Smooth muscle cell (in vitro differentiated cells): ENCODE measurements around the gene TBX2. TPM values are rescaled to one million over a fixed set of nuclear protein-coding genes. Genes with fewer than 3 reads are reported as not detected.

ENCODE experiments used
- DNase-seq: peaks from one replicate; lab custom pipeline; 2025; ENCODE audit not compliant: unreplicated experiment; lab: John Stamatoyannopoulos, UW
- H2AFZ ChIP-seq: fragments of 200-600 bp; sonication (generic); 2 replicates; pipeline ENCODE4 v1.6.0; 2016; ENCODE audit warnings: antibody characterized with exemption, low read depth, mild to moderate bottlenecking
- H3F3A ChIP-seq: fragments of 200-600 bp; sonication (generic); 2 replicates; pipeline ENCODE4 v1.6.0; 2017; ENCODE audit warnings: antibody characterized with exemption, low read depth
- H3K27ac ChIP-seq: fragments of 200-600 bp; sonication (generic); 2 replicates; pipeline ENCODE4 v1.5.1; 2016; ENCODE audit warnings: low read depth, mild to moderate bottlenecking
- H3K27me3 ChIP-seq: fragments of 200-600 bp; sonication (generic); 2 replicates; pipeline ENCODE4 v1.6.1; 2016; ENCODE audit warnings: low read depth, mild to moderate bottlenecking
- H3K36me3 ChIP-seq: fragments of 200-600 bp; sonication (generic); 2 replicates; pipeline ENCODE4 v1.5.1; 2016; ENCODE audit warnings: low read depth
- H3K4me1 ChIP-seq: fragments of 200-600 bp; sonication (generic); 2 replicates; pipeline ENCODE4 v1.5.1; 2016; ENCODE audit warnings: low read depth
- H3K4me2 ChIP-seq: fragments of 200-600 bp; sonication (generic); 2 replicates; pipeline ENCODE4 v1.6.0; 2016; ENCODE audit warnings: mild to moderate bottlenecking
- H3K4me3 ChIP-seq: fragments of 200-600 bp; sonication (generic); 2 replicates; pipeline ENCODE4 v1.5.1; 2016; ENCODE audit warnings: mild to moderate bottlenecking
- H3K79me2 ChIP-seq: fragments of 200-600 bp; sonication (generic); 2 replicates; pipeline ENCODE4 v1.6.0; 2016; ENCODE audit warnings: low read depth, mild to moderate bottlenecking
- H3K9ac ChIP-seq: fragments of 200-600 bp; sonication (generic); 2 replicates; pipeline ENCODE4 v1.6.0; 2016; ENCODE audit warnings: low read depth
- H3K9me3 ChIP-seq: fragments of 200-600 bp; sonication (generic); replicated peaks from 2 replicates; pipeline ENCODE4 v1.5.1; 2016; ENCODE audit warnings: low read depth
- H4K20me1 ChIP-seq: fragments of 200-600 bp; sonication (generic); 2 replicates; pipeline ENCODE4 v1.6.0; 2016; ENCODE audit warnings: low read depth
- WGBS: methylation state at CpG from one replicate; pipeline ENCODE4 v1.1.7; 2016; ENCODE audit warnings: low lambda C conversion rate; 5-methylcytosine and 5-hydroxymethylcytosine counted together
- polyA plus RNA-seq: library from polyadenylated mRNA; unstranded; fragments of >200 nt; fragmentation: Nextera tagmentation; extraction: Ambion mirVana; gene quantifications from 2 replicates; pipeline ENCODE4 v1.2.1, GENCODE V29; 2016
- total RNA-seq: library from RNA; depleted of rRNA; stranded (reverse); fragments of >200 nt; gene quantifications from 2 replicates; pipeline ENCODE4 v1.2.3, GENCODE V29; 2014
- TF ChIP-seq, protein P1 (sequence below): fragments of 200-600 bp; sonication (generic); IDR thresholded peaks from 2 replicates; pipeline ENCODE4 v1.5.1; 2017; ENCODE audit warnings: borderline replicate concordance, mild to moderate bottlenecking, antibody characterized with exemption; ENCODE audit not compliant: insufficient read depth, poor library complexity, severe bottlenecking

The TBX2 gene
- total and polyA plus RNA-seq, 2 experiments from 2014 or later, result 46.7 to 146 TPM

DNA sequence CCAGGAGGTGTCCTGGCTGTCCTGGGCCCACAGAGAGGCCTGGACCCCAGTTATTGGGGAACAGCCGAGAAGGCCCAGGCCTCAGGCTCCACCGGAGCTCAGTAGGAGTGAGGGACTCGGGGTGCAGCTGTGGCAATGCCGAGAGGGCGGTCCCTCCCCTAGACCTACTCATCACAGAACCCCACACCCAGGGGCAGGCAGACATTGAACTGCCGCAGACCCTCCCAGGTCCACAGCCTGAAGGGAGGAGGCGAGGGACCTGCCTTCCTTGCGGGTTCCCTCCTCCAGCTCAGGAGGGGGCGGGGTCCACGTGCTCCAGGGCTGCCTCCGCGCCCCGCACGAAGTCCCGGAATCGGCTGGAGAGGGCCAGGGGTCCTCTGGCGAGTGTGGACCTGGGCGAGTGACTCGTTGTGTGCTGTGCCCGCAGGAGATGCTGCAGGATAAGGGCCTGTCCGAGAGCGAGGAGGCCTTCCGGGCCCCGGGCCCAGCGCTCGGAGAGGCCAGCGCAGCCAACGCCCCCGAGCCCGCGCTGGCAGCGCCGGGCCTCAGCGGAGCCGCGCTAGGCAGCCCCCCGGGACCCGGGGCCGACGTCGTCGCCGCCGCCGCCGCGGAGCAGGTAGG is 56.5 kb downstream of the TBX2 start:
- peak overlapping the region; percentile 64 for H3K27ac ChIP-seq
- peak overlapping the region; percentile 91 for H3K4me2 ChIP-seq
- peaks cover 85% of the 10 kb centered on the region for H3K79me2 ChIP-seq
- H3K27me3 ChIP-seq, result peaks cover 6% of the 10 kb centered on the region
- peak overlapping the region; percentile 61 for H3K9ac ChIP-seq
- peaks cover 17% of the 10 kb centered on the region for H3F3A ChIP-seq
- 12% methylated on average over 46 of the region's 47 CpGs for WGBS
- H3K4me3 ChIP-seq, result peak overlapping the region; percentile 63
- H3K36me3 ChIP-seq, result no peaks in the 10 kb centered on the region
- DNase-seq, result no peak
- TF ChIP-seq, protein P1, sequence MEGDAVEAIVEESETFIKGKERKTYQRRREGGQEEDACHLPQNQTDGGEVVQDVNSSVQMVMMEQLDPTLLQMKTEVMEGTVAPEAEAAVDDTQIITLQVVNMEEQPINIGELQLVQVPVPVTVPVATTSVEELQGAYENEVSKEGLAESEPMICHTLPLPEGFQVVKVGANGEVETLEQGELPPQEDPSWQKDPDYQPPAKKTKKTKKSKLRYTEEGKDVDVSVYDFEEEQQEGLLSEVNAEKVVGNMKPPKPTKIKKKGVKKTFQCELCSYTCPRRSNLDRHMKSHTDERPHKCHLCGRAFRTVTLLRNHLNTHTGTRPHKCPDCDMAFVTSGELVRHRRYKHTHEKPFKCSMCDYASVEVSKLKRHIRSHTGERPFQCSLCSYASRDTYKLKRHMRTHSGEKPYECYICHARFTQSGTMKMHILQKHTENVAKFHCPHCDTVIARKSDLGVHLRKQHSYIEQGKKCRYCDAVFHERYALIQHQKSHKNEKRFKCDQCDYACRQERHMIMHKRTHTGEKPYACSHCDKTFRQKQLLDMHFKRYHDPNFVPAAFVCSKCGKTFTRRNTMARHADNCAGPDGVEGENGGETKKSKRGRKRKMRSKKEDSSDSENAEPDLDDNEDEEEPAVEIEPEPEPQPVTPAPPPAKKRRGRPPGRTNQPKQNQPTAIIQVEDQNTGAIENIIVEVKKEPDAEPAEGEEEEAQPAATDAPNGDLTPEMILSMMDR, result no peak
- peaks cover 31% of the 10 kb centered on the region for H3K4me1 ChIP-seq
- H2AFZ ChIP-seq, result no peak overlapping the region
- no peaks in the 10 kb centered on the region for H4K20me1 ChIP-seq
- H3K9me3 ChIP-seq, result no peaks in the 10 kb centered on the region

DNA sequence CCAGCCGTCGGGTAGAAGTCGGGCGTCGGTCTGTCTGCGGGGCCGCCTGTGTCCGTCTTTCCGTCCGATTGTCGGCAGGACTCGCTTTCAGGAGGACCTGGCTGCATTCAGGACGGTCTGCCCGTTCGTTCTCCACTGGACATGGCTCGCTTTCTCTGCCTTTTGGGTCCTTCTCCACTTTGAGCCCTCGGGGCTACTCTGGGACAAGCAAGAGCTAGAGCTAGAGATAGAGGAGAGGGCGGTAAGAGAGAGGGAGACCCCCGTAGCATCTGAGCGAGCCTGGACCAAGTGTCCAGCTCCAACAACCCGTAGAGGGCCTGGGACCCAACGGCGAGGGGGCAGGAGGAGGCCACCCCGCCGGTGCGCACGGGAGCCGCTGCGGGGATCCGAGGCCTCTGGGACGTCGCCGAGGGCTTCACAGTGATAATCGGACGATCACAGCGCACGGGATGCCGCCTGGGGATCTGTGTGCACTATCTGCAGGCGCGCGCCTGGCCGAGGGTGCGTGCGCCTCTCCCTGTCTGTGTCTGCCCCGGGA is 57.1 kb downstream of the TBX2 start:
- no peak overlapping the region for H3K27ac ChIP-seq
- DNase-seq, result no peak
- no peaks in the 10 kb centered on the region for H4K20me1 ChIP-seq
- TF ChIP-seq, protein P1, result no peak
- H3K4me3 ChIP-seq, result peak overlapping the region; percentile 63
- H3K4me1 ChIP-seq, result peaks cover 28% of the 10 kb centered on the region
- peak overlapping the region; percentile 91 for H3K4me2 ChIP-seq
- H3K79me2 ChIP-seq, result peaks cover 91% of the 10 kb centered on the region
- no peak overlapping the region for H3K9ac ChIP-seq
- H2AFZ ChIP-seq, result peak overlapping the region; percentile 26
- H3K36me3 ChIP-seq, result no peaks in the 10 kb centered on the region
- H3K9me3 ChIP-seq, result no peaks in the 10 kb centered on the region
- H3F3A ChIP-seq, result peaks cover 13% of the 10 kb centered on the region
- peaks cover 6% of the 10 kb centered on the region for H3K27me3 ChIP-seq
- WGBS, result 12% methylated on average over 39 of the region's 45 CpGs

DNA sequence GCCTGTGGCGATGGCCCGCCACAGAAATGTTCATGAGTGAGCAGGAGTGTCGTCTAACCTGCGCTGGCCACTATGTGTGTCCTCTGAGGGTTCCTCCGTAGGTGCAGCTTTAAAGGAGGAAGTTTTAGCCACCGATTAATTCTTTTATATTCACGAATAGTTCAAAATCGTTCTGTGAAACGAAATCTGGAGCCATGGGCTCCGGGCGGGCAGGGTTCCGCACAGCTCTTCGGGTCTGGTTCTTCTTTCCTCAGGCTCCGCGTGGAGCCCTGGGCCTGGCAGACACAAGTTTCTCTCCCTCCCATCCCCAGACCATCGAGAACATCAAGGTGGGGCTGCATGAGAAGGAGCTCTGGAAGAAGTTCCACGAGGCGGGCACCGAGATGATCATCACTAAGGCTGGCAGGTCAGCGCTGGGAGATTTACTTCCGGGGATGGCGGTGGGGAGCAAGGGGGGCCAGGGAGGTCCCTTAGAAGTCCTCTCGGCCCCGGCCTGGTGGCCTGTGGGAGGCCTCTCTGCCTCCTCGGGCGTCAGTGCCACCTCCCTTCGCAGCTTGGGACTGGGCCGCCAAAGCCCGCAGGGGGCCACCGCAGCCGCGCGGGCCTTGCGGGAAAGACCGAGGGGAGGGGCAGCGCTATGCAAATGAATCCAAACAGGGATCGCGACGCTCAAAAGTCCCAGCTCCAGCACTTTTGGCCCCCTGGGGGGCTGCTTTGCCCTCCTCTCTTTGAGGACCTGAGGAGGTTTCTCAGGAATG is 57.8 kb downstream of the TBX2 start:
- H3K4me3 ChIP-seq, result peak overlapping the region; percentile 63
- no peak for DNase-seq
- 9% methylated on average over 39 of the region's 39 CpGs for WGBS
- H3K4me1 ChIP-seq, result peaks cover 33% of the 10 kb centered on the region
- peak overlapping the region; percentile 26 for H2AFZ ChIP-seq
- H3K27me3 ChIP-seq, result peaks cover 6% of the 10 kb centered on the region
- no peak overlapping the region for H3K9ac ChIP-seq
- TF ChIP-seq, protein P1, result no peak
- H3K36me3 ChIP-seq, result no peaks in the 10 kb centered on the region
- H3F3A ChIP-seq, result peaks cover 16% of the 10 kb centered on the region
- peaks cover 98% of the 10 kb centered on the region for H3K79me2 ChIP-seq
- no peaks in the 10 kb centered on the region for H4K20me1 ChIP-seq
- H3K9me3 ChIP-seq, result no peaks in the 10 kb centered on the region
- H3K27ac ChIP-seq, result no peak overlapping the region
- H3K4me2 ChIP-seq, result peak overlapping the region; percentile 91
